Kidney epithelial cell (primary cell): ENCODE measurements around the gene SLC39A11. TPM values are rescaled to one million over a fixed set of nuclear protein-coding genes. Genes with fewer than 3 reads are reported as not detected.

Source experiments
- DNase-seq: peaks from one replicate; pipeline ENCODE4 v3.0.0-alpha.2; 2010; ENCODE audit warnings: low read depth
- H3K27me3 ChIP-seq: 2 replicates; pipeline ENCODE4 v1.6.0; 2011; ENCODE audit warnings: low read length; ENCODE audit not compliant: control insufficient read depth, insufficient read depth
- H3K36me3 ChIP-seq: 2 replicates; pipeline ENCODE4 v1.5.1; 2011; ENCODE audit warnings: low read length; ENCODE audit not compliant: control insufficient read depth, insufficient read depth
- H3K4me3 ChIP-seq: 2 replicates; pipeline ENCODE4 v1.5.1; 2011; ENCODE audit warnings: low read depth, mild to moderate bottlenecking, control low read depth, low read length
- total RNA-seq: library from RNA; depleted of rRNA; stranded (reverse); fragments of >200 nt; gene quantifications from 2 replicates; pipeline ENCODE4 v1.2.3, GENCODE V29; 2015
- TF ChIP-seq, protein P1 (sequence below): IDR thresholded peaks from 2 replicates; pipeline ENCODE4 v1.5.1; 2011; ENCODE audit warnings: mild to moderate bottlenecking, moderate library complexity, low read length, control low read depth, inconsistent platforms; ENCODE audit not compliant: insufficient read depth, poor library complexity, severe bottlenecking

Gene SLC39A11
- total RNA-seq, 1 donor from 2014 or later: 13.0 TPM

DNA sequence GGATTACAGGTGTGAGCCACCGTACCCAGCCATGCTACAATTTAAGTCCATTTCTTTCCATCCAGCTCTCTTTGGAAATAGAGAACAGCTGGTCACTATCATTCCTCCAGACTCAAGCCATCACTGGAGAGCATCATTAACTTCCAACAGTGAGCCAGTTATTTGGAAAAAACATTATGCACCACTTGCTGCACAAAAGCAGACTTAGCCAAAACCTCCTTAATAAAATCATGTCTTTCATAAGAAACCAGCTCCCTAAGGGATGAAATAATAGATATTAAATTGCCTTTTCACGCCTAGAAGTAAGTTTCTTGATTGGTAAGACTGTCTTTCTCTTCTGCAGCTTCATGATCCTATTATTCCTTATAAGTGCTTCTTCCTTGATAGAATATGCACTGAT, 17.9 kb downstream of the SLC39A11 start:
- DNase-seq: no peak

DNA sequence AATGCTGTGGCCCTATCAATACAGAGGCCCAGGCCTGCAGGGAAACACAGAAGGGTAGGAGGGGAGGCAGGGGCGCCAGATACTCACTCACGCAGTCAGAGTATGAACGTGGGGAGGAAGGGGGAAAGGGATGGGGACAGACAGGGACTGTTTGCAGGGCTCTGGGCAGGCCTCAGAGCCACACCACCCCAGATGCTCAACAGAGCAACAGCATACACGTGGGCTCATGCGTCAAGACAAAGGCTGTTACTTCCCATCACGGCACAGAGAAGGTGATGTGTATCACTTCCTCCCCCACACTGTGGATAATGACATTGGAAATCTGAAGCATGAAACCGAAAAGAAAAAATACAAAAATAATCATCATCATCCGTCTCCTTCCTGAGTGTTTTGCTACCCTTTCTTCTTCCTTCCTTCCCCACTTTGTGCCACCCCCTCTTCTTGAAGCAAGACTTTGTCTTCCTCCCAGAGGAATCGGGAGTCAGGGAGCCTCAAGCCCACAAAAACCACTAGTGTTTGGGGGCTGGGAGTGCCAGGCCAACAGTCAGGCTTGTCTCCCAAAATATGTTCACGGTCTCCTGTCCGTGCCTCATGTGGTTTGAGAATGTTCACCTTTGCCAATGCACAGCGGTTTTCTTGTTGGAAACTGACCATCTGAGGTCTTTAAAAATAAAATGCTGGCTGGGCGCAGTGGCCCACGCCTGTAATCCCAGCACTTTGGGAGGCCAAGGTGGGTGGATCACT, 20.1 kb downstream of the SLC39A11 start:
- TF ChIP-seq, protein P1, sequence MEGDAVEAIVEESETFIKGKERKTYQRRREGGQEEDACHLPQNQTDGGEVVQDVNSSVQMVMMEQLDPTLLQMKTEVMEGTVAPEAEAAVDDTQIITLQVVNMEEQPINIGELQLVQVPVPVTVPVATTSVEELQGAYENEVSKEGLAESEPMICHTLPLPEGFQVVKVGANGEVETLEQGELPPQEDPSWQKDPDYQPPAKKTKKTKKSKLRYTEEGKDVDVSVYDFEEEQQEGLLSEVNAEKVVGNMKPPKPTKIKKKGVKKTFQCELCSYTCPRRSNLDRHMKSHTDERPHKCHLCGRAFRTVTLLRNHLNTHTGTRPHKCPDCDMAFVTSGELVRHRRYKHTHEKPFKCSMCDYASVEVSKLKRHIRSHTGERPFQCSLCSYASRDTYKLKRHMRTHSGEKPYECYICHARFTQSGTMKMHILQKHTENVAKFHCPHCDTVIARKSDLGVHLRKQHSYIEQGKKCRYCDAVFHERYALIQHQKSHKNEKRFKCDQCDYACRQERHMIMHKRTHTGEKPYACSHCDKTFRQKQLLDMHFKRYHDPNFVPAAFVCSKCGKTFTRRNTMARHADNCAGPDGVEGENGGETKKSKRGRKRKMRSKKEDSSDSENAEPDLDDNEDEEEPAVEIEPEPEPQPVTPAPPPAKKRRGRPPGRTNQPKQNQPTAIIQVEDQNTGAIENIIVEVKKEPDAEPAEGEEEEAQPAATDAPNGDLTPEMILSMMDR: no peak
- DNase-seq: no peak
- no peaks in the 10 kb centered on the region for H3K36me3 ChIP-seq
- H3K4me3 ChIP-seq: no peak overlapping the region
- H3K27me3 ChIP-seq: no peaks in the 10 kb centered on the region

More for the DNA sequence above, 17.9 kb downstream of the SLC39A11 start:
- Histone ChIP-seq H3K4me3 (no peak overlapping the region), H3K36me3 (no peaks in the 10 kb centered on the region), H3K27me3 (no peaks in the 10 kb centered on the region)
- TF ChIP-seq, protein P1: no peak

DNA sequence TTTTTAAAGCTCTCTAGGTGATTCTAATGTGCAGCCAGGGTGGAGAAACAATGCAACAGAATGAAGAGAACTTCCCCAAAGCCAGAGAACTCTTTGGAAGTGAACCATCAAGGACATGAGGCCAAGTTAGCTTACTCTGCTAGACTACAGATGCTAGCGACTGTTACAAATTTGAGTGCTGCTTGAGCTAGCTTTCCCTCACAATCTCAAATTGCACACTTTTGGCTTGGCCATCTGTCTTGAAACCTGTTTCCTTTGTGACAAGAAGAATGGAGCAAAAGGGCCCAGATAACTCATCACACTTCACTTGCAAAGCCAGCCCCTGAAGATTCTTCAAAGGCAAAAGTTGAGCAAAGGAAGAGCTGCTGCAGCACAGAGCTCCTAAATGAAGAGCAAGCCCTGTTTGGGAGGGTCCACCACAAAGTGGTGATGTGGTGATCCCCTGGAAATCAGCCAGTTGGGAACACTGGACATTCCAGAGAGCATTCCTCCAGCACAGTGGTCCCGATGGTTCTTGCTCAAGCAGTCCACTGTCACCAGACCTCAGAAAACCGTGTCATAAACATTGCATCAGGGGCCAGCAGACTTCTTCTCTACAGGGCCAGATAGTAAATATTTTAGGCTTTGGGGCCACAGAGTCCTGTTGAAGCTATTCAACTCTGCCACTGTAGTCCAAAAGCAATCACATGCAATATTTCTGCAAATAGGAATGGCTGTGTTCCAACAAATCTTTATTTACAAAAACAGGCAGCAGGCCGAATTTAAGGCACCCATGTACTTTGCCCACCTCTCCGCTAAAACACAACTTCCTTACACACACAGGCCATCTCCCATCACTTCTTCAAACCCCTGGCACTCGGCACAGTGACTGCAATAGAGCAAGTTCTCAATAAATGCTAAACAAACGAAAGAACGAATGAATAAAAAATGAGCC, 21.2 kb downstream of the SLC39A11 start:
- no peak for DNase-seq

DNA sequence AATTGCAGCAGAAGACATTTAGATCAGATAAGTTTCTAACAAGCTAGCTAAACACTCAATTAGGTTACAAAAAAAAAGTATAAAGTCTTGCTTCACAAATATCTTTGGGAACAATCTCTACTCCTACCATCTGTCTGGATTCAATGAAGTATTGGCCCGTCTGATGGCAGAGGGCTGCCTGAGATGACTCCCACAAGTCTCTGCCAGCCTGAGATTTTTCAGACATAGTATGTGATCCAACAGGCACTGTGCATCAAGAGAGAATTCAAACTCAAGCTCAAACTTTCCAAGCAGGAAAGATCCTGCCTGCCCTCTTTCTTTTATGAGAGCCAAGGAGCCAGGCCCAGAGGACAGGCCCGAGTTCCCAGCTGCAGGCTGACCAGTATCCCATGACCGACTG, 22.6 kb downstream of the SLC39A11 start:
- no peaks in the 10 kb centered on the region for H3K36me3 ChIP-seq
- TF ChIP-seq, protein P1: no peak
- DNase-seq: no peak
- no peaks in the 10 kb centered on the region for H3K27me3 ChIP-seq
- no peak overlapping the region for H3K4me3 ChIP-seq

More for the DNA sequence above, 21.2 kb downstream of the SLC39A11 start:
- Histone ChIP-seq H3K36me3 (no peaks in the 10 kb centered on the region), H3K4me3 (no peak overlapping the region), H3K27me3 (no peaks in the 10 kb centered on the region)
- TF ChIP-seq, protein P1: no peak

- Histone ChIP-seq H3K4me3 (no peak overlapping the region), H3K36me3 (no peaks in the 10 kb centered on the region), H3K27me3 (no peaks in the 10 kb centered on the region)
- no peak for DNase-seq
- TF ChIP-seq, protein P1: no peak
Observed at GRCh38 chr17:73069164-73069770, 23.2 kb downstream of the SLC39A11 start.
